Keratinocyte (primary cell): ENCODE data around the gene SUFU. TPM values are rescaled to one million over a fixed set of nuclear protein-coding genes. Genes with fewer than 3 reads are reported as not detected.

ENCODE experiments used
- DNase-seq: peaks from one replicate; pipeline ENCODE4 v3.0.0-alpha.2; 2011; ENCODE audit warnings: low read depth, missing footprints, low spot score
- FAIRE-seq: peaks from 2 replicates; lab custom pipeline; 2011; peaks lifted over from hg19 to GRCh38; lab: Jason Lieb, UNC
- H2AFZ ChIP-seq: 2 replicates; pipeline ENCODE4 v1.6.0; 2012; ENCODE audit warnings: low read length, control low read depth, inconsistent platforms; ENCODE audit not compliant: control insufficient read depth
- H3K27ac ChIP-seq: 2 replicates; pipeline ENCODE4 v1.5.1; 2011; ENCODE audit warnings: low read length; ENCODE audit not compliant: control insufficient read depth, insufficient read depth
- H3K27me3 ChIP-seq: 3 replicates; pipeline ENCODE4 v1.6.0; 2011; ENCODE audit warnings: low read length; ENCODE audit not compliant: control insufficient read depth, insufficient read depth; ENCODE audit errors: extremely low read depth
- H3K36me3 ChIP-seq, 2 experiments: 2 replicates in 1 of 2; 3 replicates in 1 of 2; pipeline ENCODE4 v1.5.1; 2011; ENCODE audit warnings: low read length in 2 of 2, mild to moderate bottlenecking in 1 of 2; ENCODE audit not compliant: control insufficient read depth in 2 of 2, insufficient read depth in 2 of 2; ENCODE audit errors: extremely low read depth in 1 of 2
- H3K4me1 ChIP-seq: 3 replicates; pipeline ENCODE4 v1.5.1; 2011; ENCODE audit warnings: low read length; ENCODE audit not compliant: control insufficient read depth, insufficient read depth; ENCODE audit errors: extremely low read depth
- H3K4me2 ChIP-seq: 3 replicates; pipeline ENCODE4 v1.6.0; 2011; ENCODE audit warnings: low read depth, low read length; ENCODE audit not compliant: control insufficient read depth, insufficient read depth; ENCODE audit errors: extremely low read depth
- H3K4me3 ChIP-seq, 3 experiments: fragments of 200-600 bp in 1 of 3; sonication (generic) in 1 of 3; 2 replicates in 2 of 3; 3 replicates in 1 of 3; pipeline ENCODE4 v1.5.1; 2011 to 2016; ENCODE audit warnings: low read length in 3 of 3, mild to moderate bottlenecking in 3 of 3, control low read depth in 2 of 3, inconsistent platforms in 1 of 3, low read depth in 1 of 3, mixed read lengths in 1 of 3, mixed run types in 1 of 3, moderate library complexity in 1 of 3; ENCODE audit not compliant: control insufficient read depth in 2 of 3, insufficient read depth in 2 of 3; ENCODE audit errors: extremely low read depth in 1 of 3
- H3K79me2 ChIP-seq: 2 replicates; pipeline ENCODE4 v1.6.0; 2012; ENCODE audit warnings: low read length; ENCODE audit not compliant: control insufficient read depth, insufficient read depth
- H3K9ac ChIP-seq: 3 replicates; pipeline ENCODE4 v1.6.0; 2011; ENCODE audit warnings: low read length; ENCODE audit not compliant: control insufficient read depth, insufficient read depth; ENCODE audit errors: extremely low read depth
- H3K9me1 ChIP-seq: 3 replicates; pipeline ENCODE4 v1.6.0; 2011; ENCODE audit warnings: low read length; ENCODE audit not compliant: control insufficient read depth, insufficient read depth; ENCODE audit errors: extremely low read depth
- H3K9me3 ChIP-seq: 2 replicates; pipeline ENCODE4 v1.5.1; 2012; ENCODE audit warnings: low read depth, low read length; ENCODE audit not compliant: control insufficient read depth
- H4K20me1 ChIP-seq: 3 replicates; pipeline ENCODE4 v1.6.0; 2011; ENCODE audit warnings: low read length; ENCODE audit not compliant: control insufficient read depth, insufficient read depth; ENCODE audit errors: extremely low read depth
- CTCF ChIP-seq, 3 experiments: IDR thresholded peaks in 1 of 3; conservative IDR thresholded peaks in 1 of 3; optimal IDR thresholded peaks in 1 of 3; 2 replicates in 2 of 3; 3 replicates in 1 of 3; pipeline versions ENCODE3 to v1.5.1; 2011; ENCODE audit warnings: low read length in 3 of 3, mild to moderate bottlenecking in 3 of 3, moderate library complexity in 2 of 3, control low read depth in 1 of 3, inconsistent platforms in 1 of 3; ENCODE audit not compliant: insufficient read depth in 2 of 3; ENCODE audit errors: extremely low read depth in 1 of 3
- EZH2 ChIP-seq: IDR thresholded peaks from one replicate; pipeline ENCODE4 v1.6.1; 2012; ENCODE audit warnings: inconsistent platforms, mild to moderate bottlenecking, low read length, moderate library complexity
- dilution Hi-C: fragments of 300-500 bp; cut with MboI; formaldehyde crosslinking; loops from one replicate; pipeline ENCODE4 v1.7.0; 2020; ENCODE audit warnings: low sequenced_read_pairs; ENCODE audit not compliant: extremely low pct_ligation_motif_present
- polyA plus RNA-seq, 5 experiments: library from polyadenylated mRNA; depleted of rRNA in 3 of 5; stranded (reverse) in 3 of 5; stranded (forward) in 1 of 5; unstranded in 1 of 5; fragments of >200 nt; gene quantifications; 1 replicate in 1 of 5; 2 replicates in 3 of 5; 3 replicates in 1 of 5; pipeline versions ENCODE4 v1.2.1 to v1.2.3, GENCODE V29; 2011 to 2012; ENCODE audit warnings: missing spikeins in 2 of 5, low read depth in 1 of 5, low replicate concordance in 1 of 5

Gene SUFU
- polyA plus RNA-seq, 1 donor (not counting 4 experiments of a cell fraction or from before 2014, with no cell fraction given): 3.7 TPM

- Histone ChIP-seq H3K9me1 (no peaks in the 10 kb centered on the region), H3K4me2 (no peak overlapping the region), H3K79me2 (no peaks in the 10 kb centered on the region), H3K27me3 (no peaks in the 10 kb centered on the region), H3K4me3 (no peak overlapping the region), H3K27ac (no peak overlapping the region), H3K4me1 (no peaks in the 10 kb centered on the region), H3K9ac (no peak overlapping the region), H2AFZ (no peak overlapping the region), H3K36me3 (peaks cover 5 to 8% of the 10 kb centered on the region in 2 experiments), H4K20me1 (no peaks in the 10 kb centered on the region), H3K9me3 (no peaks in the 10 kb centered on the region)
- TF ChIP-seq CTCF (optimal IDR thresholded peaks at IDR 0.05 in 1 of 3, IDR thresholded peaks at IDR 0.05 in 1 of 3, conservative IDR thresholded peaks at IDR 0.05 in 1 of 3; ENCODE audit: extremely low read depth in 1 of 3, insufficient read depth in 2 of 3, low read length in 3 of 3): no peak
- no peak for TF ChIP-seq EZH2
- dilution Hi-C loops: no loop called here
- FAIRE-seq (no peak), DNase-seq (no peak)
Observed at GRCh38 chr10:102514487-102515311, 10.9 kb downstream of the SUFU start.

- no peaks in the 10 kb centered on the region for H4K20me1 ChIP-seq
- H3K9me1 ChIP-seq: no peaks in the 10 kb centered on the region
- no peaks in the 10 kb centered on the region for H3K27me3 ChIP-seq
- no peak overlapping the region for H3K27ac ChIP-seq
- no peak overlapping the region for H3K9ac ChIP-seq
- no peaks in the 10 kb centered on the region for H3K4me1 ChIP-seq
- H3K36me3 ChIP-seq: peaks cover 5 to 8% of the 10 kb centered on the region in 2 experiments
- H2AFZ ChIP-seq: no peak overlapping the region
- no peak overlapping the region for H3K4me3 ChIP-seq
- FAIRE-seq (no peak), DNase-seq (no peak)
- H3K79me2 ChIP-seq: no peaks in the 10 kb centered on the region
- no peaks in the 10 kb centered on the region for H3K9me3 ChIP-seq
- TF ChIP-seq CTCF (optimal IDR thresholded peaks at IDR 0.05 in 1 of 3, IDR thresholded peaks at IDR 0.05 in 1 of 3, conservative IDR thresholded peaks at IDR 0.05 in 1 of 3; ENCODE audit: extremely low read depth in 1 of 3, insufficient read depth in 2 of 3, low read length in 3 of 3) (no peak), EZH2 (no peak)
- dilution Hi-C loops: no loop called here
- no peak overlapping the region for H3K4me2 ChIP-seq
Observed at GRCh38 chr10:102515724-102516123, 12.0 kb downstream of the SUFU start.
